Activated CD4-positive, alpha-beta T cell treated with anti-CD3 and anti-CD28 coated beads, Interleukin-2, amount 10 ng/mL, durations not matched to agents 24 days and 14 days (primary cell): ENCODE data around the gene TMEM203. TPM values are rescaled to one million over a fixed set of nuclear protein-coding genes. Genes with fewer than 3 reads are reported as not detected.

Experiments
- DNase-seq: peaks from one replicate; pipeline ENCODE4 v3.0.0; 2022
- H3K27ac Mint-ChIP-seq: one replicate; pipeline ENCODE4 v1.8.0; 2022; ENCODE audit warnings: mild to moderate bottlenecking, mixed read lengths
- H3K27me3 Mint-ChIP-seq: one replicate; pipeline ENCODE4 v1.8.0; 2022; ENCODE audit warnings: mixed read lengths
- H3K36me3 Mint-ChIP-seq: one replicate; pipeline ENCODE4 v1.8.0; 2022; ENCODE audit warnings: low read depth, mild to moderate bottlenecking, mixed read lengths
- H3K4me1 Mint-ChIP-seq: one replicate; pipeline ENCODE4 v1.8.0; 2021; ENCODE audit warnings: mixed read lengths
- H3K4me3 Mint-ChIP-seq: one replicate; pipeline ENCODE4 v1.8.0; 2022; ENCODE audit warnings: mild to moderate bottlenecking, moderate library complexity, mixed read lengths
- H3K9me3 Mint-ChIP-seq: one replicate; pipeline ENCODE4 v1.8.0; 2021; ENCODE audit warnings: mixed read lengths
- intact Hi-C: fragments of 100-400 bp; cut with micrococcal nuclease; formaldehyde crosslinking; loops from one replicate; pipeline ENCODE4 v1.15.1; 2023
- total RNA-seq: library from RNA; stranded (reverse); gene quantifications from 2 replicates; pipeline ENCODE4 v1.2.3, GENCODE V29; 2022

The TMEM203 gene
- total RNA-seq, 1 donor from 2014 or later: 38.8 TPM

DNA sequence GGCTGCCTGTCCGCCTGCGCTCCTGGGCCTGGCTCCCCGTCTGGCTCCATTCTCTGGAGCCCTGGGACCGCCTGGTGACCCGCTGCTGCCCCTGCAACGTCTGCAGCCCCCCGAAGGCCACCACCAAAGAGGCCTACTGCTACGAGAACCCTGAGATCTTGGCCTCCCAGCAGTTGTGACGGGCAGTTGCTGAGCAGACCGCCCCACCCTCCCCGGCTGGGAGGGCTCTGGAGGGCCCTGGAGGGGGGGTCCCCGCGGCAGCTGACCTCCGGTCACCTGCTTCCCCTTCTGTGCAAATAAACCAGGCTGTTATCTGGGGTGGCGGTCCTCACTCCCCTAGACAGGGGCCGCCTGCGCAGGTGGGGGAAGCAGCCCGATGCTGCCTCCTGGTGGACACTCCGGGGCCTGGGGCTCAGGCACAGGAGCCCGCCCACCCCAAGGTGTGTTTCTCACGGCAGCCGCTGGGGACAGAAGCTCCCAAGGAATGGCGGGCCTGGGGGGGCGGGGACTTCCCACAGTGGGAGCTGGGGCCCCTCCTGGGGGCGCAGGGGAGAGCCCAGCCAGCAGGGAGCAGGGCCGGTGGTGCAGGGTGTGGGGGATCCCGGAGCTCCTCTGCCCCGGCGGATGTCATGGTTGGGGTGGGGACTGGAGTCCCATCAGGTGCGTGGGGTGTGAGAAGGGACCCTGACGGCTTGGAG lies 30.9 kb upstream of the TMEM203 start:
- DNase-seq: peak; percentile 97
- H3K4me3 Mint-ChIP-seq: no peak overlapping the region
- H3K4me1 Mint-ChIP-seq: peaks cover 7% of the 10 kb centered on the region
- no peaks in the 10 kb centered on the region for H3K9me3 Mint-ChIP-seq
- peaks cover 5% of the 10 kb centered on the region for H3K36me3 Mint-ChIP-seq
- H3K27ac Mint-ChIP-seq: no peak overlapping the region
- H3K27me3 Mint-ChIP-seq: peaks cover 3% of the 10 kb centered on the region
- intact Hi-C loops: loop anchor here (2.0 kb wide), 1 partner anchor 48 kb away; the partner anchor contains the start of genes ANAPC2 and SSNA1

DNA sequence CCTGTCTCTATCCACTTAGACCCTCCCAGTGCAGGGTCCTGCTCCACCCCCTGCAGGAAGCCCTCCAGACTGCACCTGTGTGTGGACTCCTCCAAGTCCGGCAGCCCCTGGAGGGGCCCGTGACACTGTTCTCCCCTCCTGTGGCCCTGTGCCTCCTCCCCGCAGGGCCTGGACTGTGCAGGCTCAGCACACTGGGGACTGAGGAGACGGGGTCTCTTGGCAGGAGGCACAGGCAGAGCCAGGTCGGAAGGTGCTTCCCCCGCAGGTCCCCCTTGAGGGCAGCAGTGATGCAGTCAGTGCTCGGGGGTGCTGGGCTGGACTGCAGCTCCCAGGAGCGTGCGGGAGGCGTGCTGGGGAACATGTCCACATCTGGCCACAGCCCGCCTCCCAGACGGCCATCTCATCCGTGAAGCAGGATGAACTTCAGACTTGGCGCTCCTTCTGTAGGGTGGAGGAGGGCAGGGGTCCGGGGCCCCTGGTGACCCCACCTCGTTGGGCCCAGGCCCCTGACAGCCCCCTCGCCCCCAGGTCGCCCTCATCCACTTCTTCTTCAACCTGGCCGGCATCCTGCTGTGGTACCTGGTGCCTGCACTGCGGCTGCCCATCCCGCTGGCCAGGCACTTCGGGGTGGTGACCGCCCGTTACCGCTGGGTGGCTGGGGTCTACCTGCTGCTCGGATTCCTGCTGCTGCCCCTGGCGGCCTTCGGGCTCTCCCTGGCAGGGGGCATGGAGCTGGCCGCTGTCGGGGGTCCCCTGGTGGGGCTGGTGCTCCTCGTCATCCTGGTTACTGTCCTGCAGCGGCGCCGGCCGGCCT lies 30.2 kb upstream of the TMEM203 start:
- Mint-ChIP-seq H3K4me3 (no peak overlapping the region), H3K4me1 (peaks cover 7% of the 10 kb centered on the region), H3K27me3 (peaks cover 2% of the 10 kb centered on the region), H3K36me3 (peaks cover 2% of the 10 kb centered on the region), H3K9me3 (no peaks in the 10 kb centered on the region), H3K27ac (no peak overlapping the region)
- DNase-seq: no peak
- intact Hi-C loops: loop anchor here (2.0 kb wide), 1 partner anchor 47 kb away; the partner anchor contains the start of genes ANAPC2 and SSNA1

DNA sequence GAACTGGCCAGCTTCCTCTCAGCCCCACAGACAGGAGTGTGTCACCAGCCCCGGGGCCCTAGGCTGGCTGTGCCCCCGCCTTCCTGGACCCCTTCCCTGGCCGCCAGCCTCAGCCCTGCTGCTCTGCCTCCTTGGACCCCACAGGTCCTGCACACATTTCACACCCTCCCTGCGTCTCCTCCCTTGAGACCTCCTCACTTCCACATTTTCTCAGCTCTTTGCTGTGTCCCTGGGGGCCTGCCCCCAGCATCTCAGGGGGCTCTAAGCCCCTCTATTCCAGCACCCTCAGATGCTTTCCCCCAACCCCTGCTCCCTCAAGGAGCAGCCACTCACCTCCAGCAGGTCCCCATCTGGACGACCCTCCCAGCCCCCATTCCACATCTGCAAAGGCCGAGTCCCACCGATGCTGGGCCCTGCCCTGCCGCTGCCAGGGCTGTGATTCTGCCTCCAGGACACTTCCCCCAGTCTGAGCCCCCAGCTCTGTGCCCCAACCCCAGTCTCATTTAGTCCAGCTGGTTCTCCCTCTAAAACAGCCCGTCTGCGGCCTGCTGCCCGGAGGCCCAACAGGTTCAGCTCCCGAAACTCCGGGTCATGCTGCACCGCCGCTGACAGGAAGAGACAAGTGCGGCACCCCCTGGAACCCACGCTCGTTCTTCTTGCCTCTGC lies 29.4 kb upstream of the TMEM203 start:
- no peak overlapping the region for H3K4me3 Mint-ChIP-seq
- H3K4me1 Mint-ChIP-seq: peaks cover 7% of the 10 kb centered on the region
- intact Hi-C loops: no loop called here
- peaks cover 2% of the 10 kb centered on the region for H3K36me3 Mint-ChIP-seq
- no peaks in the 10 kb centered on the region for H3K9me3 Mint-ChIP-seq
- no peak overlapping the region for H3K27ac Mint-ChIP-seq
- peaks cover 2% of the 10 kb centered on the region for H3K27me3 Mint-ChIP-seq
- no peak for DNase-seq

DNA sequence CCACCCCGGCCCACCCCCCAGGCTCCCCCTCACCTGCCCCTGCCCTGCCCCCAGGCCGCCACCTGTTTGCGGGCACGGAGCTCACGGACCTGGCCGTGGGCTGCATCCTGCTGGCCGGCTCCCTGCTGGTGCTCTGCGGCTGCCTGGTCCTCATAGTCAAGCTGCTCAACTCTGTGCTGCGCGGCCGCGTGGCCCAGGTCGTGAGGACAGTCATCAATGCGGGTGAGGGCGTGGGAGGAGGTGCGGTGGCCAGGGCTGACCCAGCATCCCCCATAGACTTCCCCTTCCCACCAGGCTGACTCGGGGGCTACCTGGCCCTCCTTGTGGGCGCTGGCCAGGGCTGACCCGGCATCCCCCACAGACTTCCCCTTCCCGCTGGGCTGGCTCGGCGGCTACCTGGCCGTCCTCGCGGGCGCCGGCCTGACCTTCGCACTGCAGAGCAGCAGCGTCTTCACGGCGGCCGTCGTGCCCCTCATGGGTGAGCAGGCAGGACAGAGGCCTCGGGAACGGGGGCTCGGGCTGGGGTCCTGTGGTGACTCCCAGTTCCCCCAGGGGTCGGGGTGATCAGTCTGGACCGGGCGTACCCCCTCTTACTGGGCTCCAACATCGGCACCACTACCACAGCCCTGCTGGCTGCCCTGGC lies 28.7 kb upstream of the TMEM203 start:
- no peak overlapping the region for H3K27ac Mint-ChIP-seq
- intact Hi-C loops: no loop called here
- peaks cover 2% of the 10 kb centered on the region for H3K27me3 Mint-ChIP-seq
- H3K36me3 Mint-ChIP-seq: peaks cover 2% of the 10 kb centered on the region
- peaks cover 7% of the 10 kb centered on the region for H3K4me1 Mint-ChIP-seq
- DNase-seq: no peak
- H3K9me3 Mint-ChIP-seq: no peaks in the 10 kb centered on the region
- no peak overlapping the region for H3K4me3 Mint-ChIP-seq

DNA sequence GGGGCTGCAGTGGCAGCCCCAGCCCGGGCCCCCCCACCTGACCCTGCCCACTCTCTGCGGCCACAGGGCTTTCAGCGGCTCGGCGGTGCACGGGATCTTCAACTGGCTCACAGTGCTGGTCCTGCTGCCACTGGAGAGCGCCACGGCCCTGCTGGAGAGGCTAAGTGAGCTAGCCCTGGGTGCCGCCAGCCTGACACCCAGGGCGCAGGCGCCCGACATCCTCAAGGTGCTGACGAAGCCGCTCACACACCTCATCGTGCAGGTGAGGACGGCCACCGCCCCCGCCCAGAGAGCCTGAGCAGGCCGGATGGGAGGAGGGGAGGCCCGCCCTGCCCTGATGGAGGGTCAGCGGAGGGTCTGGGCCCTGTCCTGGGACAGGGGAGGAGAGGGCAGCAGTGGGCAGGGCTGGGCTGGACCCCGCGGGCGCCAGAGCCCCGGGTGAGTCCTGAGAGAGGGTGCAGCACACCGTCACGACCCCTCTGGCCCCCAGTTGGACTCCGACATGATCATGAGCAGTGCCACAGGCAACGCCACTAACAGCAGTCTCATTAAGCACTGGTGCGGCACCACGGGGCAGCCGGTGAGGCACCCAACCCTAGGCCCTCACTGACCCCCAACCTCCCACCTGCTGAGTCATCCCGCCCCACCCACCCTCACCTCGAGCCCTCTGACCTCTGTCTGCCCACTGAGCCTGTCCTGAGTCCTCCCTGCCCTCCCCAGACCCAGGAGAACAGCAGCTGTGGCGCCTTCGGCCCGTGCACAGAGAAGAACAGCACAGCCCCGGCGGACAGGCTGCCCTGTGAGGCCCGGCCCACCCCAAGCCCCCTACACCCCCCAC lies 27.9 kb upstream of the TMEM203 start:
- no peaks in the 10 kb centered on the region for H3K9me3 Mint-ChIP-seq
- no peak for DNase-seq
- no peak overlapping the region for H3K4me3 Mint-ChIP-seq
- H3K27ac Mint-ChIP-seq: no peak overlapping the region
- peaks cover 2% of the 10 kb centered on the region for H3K27me3 Mint-ChIP-seq
- intact Hi-C loops: no loop called here
- H3K4me1 Mint-ChIP-seq: peaks cover 2% of the 10 kb centered on the region
- H3K36me3 Mint-ChIP-seq: no peaks in the 10 kb centered on the region

DNA sequence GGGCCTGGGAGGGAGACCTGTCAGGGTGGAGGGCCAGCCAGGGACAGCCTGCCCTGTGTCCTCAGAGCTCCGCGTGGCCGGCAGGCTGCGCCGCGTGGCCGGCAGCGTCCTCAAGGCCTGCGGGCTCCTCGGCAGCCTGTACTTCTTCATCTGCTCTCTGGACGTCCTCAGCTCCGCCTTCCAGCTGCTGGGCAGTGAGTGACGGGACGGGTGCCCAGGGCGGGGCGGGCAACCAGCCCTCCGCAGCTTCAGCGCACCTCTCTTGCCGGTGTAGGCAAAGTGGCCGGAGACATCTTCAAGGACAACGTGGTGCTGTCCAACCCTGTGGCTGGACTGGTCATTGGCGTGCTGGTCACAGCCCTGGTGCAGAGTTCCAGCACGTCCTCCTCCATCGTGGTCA lies 27.1 kb upstream of the TMEM203 start:
- Mint-ChIP-seq H3K27ac (no peak overlapping the region), H3K27me3 (peaks cover 3% of the 10 kb centered on the region), H3K36me3 (no peaks in the 10 kb centered on the region), H3K9me3 (no peaks in the 10 kb centered on the region), H3K4me3 (no peak overlapping the region), H3K4me1 (peaks cover 2% of the 10 kb centered on the region)
- intact Hi-C loops: no loop called here
- DNase-seq: no peak

DNA sequence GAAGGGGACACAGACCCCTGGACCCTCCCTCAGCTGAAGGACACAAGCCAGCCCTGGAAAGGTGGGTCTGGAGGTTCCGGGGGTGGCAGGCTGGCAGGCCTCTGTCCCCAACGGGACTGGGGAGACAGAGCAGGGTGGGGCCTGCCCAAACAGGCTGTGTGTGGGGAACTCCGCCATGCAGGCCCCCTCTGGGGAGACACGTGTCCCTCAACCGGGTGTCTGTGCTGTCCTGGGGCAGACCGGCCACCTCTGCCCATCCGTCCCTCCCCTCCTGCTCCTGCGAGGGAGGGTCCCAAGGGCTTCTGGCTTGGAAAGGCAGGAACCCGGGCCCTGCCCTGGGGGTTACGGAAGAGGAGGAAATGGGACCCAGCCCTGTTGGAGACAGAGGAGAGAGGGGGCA lies 26.7 kb upstream of the TMEM203 start:
- H3K9me3 Mint-ChIP-seq: no peaks in the 10 kb centered on the region
- H3K36me3 Mint-ChIP-seq: no peaks in the 10 kb centered on the region
- H3K4me3 Mint-ChIP-seq: no peak overlapping the region
- H3K27me3 Mint-ChIP-seq: peaks cover 3% of the 10 kb centered on the region
- intact Hi-C loops: no loop called here
- H3K27ac Mint-ChIP-seq: no peak overlapping the region
- no peak for DNase-seq
- H3K4me1 Mint-ChIP-seq: peaks cover 3% of the 10 kb centered on the region

DNA sequence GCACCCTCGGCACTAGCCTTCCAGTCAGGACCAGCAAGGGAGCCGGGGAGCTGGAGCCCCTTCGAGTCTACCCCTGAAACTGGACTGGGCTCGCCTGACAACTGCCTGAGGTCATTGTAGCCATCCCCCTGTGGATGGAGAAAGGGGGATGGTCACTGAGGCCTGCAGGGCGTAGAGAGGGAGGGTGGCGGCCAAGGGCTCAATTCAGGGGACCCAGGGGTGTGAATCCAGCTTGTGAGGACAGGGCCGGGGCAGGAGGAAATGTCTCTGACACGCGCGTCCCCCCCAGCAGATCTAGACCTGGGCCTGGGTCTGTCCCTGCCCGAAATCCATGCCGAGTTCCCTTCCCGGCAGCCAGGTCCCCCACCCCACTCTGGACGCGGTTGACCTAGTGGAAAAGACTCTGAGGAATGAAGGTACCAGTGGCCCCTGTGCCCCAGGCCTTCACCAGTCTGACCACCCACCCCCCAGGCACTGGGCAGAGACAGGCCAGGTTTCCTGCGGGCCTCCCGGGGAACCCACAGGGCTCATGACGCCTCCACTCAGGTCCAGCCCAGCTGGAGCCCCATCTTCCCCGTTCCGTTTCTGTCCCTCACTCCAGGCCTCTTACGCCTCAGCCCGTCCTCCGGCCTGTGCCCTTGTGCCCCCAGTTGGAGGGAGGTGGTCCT lies 26.1 kb upstream of the TMEM203 start:
- H3K36me3 Mint-ChIP-seq: no peaks in the 10 kb centered on the region
- H3K9me3 Mint-ChIP-seq: no peaks in the 10 kb centered on the region
- H3K27me3 Mint-ChIP-seq: peaks cover 3% of the 10 kb centered on the region

DNA sequence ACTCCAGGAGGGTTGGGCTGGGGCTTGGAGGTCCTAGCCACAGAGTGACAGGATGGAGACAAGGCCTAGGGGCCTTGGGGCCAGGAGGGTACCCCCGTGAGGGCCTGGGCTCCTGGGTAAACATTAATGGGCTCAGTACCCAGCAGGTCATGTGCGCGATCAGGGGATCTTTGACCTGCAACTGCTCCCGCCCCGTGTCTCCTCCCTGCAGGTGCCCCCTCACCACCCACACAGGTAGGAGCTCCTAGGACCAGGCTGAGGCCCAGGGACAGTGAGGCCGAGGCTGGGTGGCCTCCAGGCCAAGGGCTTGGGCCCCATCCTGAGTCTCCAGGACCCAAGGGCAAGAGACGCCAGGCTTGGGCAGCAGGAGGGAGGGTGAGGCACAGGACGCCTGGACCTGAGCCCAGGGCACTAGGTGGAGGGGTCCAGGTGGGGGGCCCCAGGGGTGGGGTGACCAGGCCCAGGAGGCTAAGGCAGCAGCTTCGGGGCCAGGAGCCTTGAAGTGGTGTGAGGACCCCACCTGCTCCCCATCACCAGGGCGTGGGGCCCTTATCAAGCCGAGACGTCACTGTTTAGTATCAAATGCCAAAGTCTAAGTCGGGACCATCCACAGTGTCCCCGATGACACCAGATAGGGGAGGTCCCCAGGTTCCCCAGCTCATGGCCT lies 25.4 kb upstream of the TMEM203 start, which contains the start of gene SLC34A3:
SLC34A3 (plus strand) TSS at position 197 of the 667 bp plus-strand sequence. CDS start 802 bp downstream, outside the sequence.
- intact Hi-C loops: no loop called here
- Mint-ChIP-seq H3K36me3 (no peaks in the 10 kb centered on the region), H3K27me3 (peaks cover 3% of the 10 kb centered on the region), H3K4me3 (no peak within 1 kb of the TSS), H3K27ac (no peak within 1 kb of the TSS), H3K9me3 (no peaks in the 10 kb centered on the region), H3K4me1 (peaks cover 3% of the 10 kb centered on the region)
- no peak for DNase-seq

More for the DNA sequence above, 26.1 kb upstream of the TMEM203 start:
- no peak overlapping the region for H3K4me3 Mint-ChIP-seq
- DNase-seq: no peak
- intact Hi-C loops: no loop called here
- H3K27ac Mint-ChIP-seq: no peak overlapping the region
- H3K4me1 Mint-ChIP-seq: peaks cover 3% of the 10 kb centered on the region

DNA sequence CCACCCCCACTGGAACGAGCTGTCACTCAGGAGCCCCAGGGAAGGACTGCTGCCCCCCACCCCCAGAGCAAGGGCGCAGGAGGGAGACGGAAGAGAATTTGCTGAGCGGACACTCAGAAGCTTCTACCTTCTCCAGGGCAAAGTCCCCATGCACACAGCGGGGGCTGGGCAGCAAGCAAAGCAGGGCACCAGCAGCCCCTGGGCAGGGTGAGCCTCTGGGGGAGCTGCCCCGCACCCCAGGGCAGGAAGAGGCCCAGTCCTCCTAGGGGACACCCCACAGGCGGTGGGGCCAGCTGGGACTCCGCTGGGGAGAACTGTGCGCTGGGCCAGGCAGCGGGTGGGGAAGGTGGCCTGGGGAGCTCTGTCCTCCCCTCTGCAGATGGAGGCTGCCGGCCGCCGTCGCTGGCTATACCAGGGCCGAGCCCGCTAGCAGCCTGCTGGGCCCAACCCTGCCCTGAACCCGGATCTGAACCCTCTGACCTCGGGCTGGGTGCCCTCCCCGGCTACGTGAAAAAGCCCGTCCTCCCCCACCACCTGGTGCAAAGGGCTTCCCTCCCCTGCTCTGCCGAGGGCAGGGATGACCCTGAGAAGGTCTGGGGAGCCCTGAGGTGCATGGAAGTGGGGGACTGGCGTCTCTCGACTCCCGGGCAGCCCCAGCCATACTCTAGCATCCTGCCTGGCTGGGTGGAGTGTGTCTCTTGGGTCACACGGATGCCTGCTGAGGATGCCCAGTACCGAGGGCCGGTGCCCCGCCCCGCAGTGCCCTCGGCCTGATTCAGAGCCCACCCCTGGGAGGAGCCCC lies 24.7 kb upstream of the TMEM203 start:
- Mint-ChIP-seq H3K9me3 (no peaks in the 10 kb centered on the region), H3K4me1 (peaks cover 3% of the 10 kb centered on the region), H3K27me3 (peaks cover 2% of the 10 kb centered on the region), H3K27ac (no peak overlapping the region), H3K36me3 (no peaks in the 10 kb centered on the region), H3K4me3 (no peak overlapping the region)
- intact Hi-C loops: no loop called here
- DNase-seq: no peak

DNA sequence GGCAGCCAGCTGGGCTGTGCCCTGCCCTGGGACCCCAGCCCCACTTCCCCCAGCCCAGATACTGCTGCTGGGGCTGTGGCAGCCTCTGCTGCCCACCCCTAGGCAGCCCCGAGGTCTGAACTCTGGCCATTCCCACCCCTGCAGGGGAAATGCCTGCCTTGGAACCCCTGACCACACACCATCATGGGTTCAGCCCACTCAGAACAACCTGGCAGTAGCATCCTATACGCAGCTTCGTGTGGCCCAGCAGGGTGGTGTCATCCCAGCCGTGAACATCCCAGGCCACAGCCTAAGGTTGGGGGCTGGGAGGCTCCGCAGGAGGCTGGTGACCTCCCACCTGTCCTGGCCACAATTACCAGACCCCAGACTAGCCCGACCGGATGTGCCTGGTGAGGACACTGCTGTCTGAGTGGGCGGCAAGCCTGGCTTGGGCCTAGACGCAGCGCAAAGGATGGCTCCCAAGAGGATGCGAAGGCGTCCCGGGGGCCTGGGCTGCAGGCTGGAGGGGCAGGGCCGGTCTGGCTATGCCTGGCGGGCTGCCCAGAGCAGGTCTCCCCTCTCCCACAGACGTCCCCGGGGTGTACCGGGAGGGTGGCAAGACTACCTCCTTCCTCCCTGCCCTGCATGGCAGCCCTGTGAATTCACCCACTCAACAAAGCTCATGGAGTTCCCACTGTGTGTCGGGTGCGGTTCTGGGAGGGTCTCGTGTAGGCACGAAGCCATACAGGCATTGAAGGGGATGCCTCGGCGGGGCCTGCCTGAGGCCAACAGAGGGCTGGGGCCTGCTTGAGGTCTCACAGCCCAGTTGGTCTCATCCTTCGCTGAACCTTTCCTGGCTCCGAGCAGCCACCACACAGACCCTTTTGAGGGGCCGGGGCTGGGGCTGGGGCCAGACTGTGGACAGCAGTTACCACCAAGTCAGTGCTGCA lies 23.8 kb upstream of the TMEM203 start:
- Mint-ChIP-seq H3K9me3 (no peaks in the 10 kb centered on the region), H3K27me3 (peaks cover 2% of the 10 kb centered on the region), H3K4me1 (peaks cover 3% of the 10 kb centered on the region), H3K36me3 (no peaks in the 10 kb centered on the region), H3K4me3 (no peak overlapping the region), H3K27ac (no peak overlapping the region)
- intact Hi-C loops: no loop called here
- no peak for DNase-seq
